ENCODE results near the gene TTLL11.

GRCh38 chr9:122119721-122120120, 26.6 kb upstream of the TTLL11 start:
- TF ChIP-seq CTCF (IDR thresholded peaks at IDR 0.05; ENCODE audit: poor library complexity), result no peak
- TF ChIP-seq EZH2phosphoT487 (IDR thresholded peaks at IDR 0.05; ENCODE audit: low read depth, severe bottlenecking, unreplicated experiment), result no peak
- no peak for TF ChIP-seq EZH2 (IDR thresholded peaks at IDR 0.05; ENCODE audit: borderline replicate concordance)

Data from hepatocyte (in vitro differentiated cells).